ENCODE measurements around the gene MRPS5.
A peak's percentile ranks its signal among the peaks of the same experiment; 100 is the strongest.
"Not testable (repeated sequence)": the region's sequence is repeated elsewhere in the genome, so short reads cannot be mapped to it uniquely, and the experiment has no call there.

Gene MRPS5

DNA sequence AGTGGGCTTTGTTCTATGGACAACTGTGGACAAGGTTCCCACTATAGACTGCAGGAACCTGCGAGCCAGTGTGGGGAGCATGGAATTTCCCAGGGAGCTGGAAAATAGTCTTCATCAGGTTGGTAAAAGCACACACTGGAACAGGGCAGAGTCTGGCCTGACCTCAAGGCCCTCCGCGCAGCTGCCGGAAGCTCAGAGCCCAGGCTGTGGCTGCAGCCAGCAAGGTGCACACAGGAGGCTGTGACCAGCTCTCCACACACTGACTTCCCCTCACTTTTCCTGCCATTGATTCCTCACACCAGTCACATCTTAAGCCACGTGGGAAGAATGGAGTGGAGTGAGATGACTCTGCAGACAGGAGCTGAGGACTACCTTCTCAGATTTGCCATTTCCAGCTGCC is 77.0 kb downstream of the MRPS5 start:
- no peak for DNase-seq

- peak; percentile 48 to 85 (median 72) for DNase-seq
Observed at GRCh38 chr2:95043300-95044093, 78.1 kb downstream of the MRPS5 start.

GRCh38 chr2:95042472-95043271 is 78.9 kb downstream of the MRPS5 start:
- DNase-seq, result peak in 2 of 3 experiments; percentile 81 to 94

- no peak for DNase-seq
Observed at GRCh38 chr2:95041824-95042442, 79.7 kb downstream of the MRPS5 start.

DNA sequence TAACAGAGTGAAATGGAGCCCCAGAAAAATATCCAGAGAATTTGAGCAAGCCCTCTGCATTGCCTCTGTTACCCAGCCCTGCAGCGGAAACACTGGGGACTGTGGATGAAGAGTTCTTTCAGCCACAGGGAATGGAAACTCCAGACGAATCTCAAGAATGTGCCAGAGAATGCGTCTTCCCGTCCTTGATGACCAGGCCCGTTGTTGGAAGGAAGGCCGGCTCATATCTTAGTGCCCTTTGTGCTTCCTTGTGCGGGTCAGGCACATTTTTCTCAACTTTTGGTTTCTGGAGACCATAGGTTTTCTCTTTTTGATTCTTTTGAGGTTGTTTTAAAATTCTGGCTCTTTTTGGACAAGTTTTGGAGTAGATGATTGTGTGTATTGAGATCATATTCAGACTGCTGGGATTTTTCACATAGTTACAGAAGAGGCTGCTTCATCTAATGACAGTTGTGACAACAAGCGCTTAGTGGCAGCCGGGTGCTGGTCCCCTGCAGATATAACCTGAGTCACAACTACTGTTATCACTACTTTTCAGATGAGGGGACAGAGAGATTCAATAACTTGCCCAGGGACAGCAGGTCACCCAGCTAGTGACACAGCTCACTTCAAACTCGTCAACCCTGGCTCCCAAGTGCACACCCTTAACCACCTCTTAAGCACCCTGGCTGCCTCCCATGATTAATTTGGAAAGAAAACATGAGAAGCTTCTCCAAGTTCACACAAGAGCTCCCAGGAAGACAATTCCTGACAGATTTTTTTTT is 80.4 kb downstream of the MRPS5 start:
- DNase-seq, result no peak

GRCh38 chr2:95040426-95040825 is 81.2 kb downstream of the MRPS5 start:
- DNase-seq, result no peak

DNA sequence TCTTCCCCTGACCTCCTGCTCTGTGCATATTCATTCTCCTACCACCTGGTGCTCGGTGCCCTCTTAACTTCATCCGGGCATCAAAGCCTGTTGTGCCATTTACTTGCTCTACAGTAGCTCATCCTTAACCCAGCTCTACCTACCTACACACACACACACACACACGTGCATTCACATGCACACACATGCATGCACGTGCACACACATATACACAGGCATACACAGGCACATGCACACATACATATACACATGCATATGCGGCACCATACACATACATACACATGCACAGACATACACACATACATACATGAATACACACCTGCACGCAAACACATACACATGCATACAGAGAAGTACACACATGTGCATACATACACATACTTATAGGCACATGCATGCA is 81.6 kb downstream of the MRPS5 start:
- DNase-seq, result no peak

- no peak for DNase-seq
Observed at GRCh38 chr2:95039363-95039762, 82.2 kb downstream of the MRPS5 start.

DNA sequence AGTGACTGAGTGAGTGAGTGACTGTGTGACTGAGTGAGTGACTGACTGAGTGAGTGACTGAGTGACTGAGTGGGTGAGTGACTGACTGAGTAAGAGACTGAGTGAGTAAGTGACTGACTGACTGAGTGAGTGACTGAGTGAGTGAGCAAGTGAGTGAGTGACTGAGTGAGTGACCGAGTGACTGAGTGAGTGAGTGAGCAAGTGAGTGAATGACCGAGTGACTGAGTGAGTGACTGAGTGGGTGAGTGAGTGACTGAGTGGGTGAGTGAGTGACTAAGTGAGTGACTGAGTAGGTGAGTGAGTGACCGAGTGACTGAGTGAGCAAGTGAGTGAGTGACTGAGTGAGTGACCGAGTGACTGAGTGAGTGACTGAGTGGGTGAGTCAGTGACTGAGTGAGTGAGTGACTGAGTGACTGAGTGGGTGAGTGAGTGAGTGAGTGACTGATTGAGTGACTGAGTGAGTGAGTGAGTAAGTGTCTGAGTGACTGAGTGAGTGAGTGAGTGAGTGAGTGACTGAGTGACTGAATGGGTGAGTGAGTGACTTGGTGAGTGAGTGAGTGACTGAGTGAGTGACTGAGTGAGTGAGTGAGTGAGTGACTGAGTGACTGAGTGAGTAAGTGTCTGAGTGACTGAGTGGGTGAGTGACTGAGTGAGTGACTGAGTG is 82.8 kb downstream of the MRPS5 start:
- no peak for DNase-seq

DNA sequence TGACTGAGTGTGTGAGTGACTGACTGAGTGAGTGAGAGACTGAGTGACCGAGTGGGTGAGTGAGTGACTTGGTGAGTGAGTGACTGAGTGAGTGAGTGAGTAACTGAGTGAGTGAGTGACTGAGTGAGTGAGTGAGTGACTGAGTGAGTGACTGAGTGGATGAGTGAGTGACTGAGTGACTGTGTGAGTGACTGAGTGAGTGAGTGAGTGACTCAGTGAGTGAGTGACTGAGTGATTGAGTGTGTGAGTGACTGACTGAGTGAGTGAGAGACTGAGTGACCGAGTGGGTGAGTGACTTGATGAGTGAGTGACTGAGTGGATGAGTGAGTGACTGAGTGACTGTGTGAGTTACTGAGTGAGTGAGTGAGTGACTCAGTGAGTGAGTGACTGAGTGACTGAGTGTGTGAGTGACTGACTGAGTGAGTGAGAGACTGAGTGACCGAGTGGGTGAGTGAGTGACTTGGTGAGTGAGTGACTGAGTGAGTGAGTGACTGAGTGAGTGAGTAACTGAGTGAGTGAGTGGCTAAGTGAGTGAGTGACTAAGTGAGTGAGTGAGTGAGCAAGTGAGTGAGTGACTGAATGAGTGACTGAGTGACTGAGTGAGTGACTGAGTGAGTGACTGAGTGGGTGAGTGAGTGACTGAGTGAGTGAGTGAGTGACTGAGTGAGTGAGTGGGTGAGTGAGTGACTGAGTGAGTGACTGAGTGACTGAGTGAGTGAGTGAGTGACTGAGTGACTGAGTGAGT is 83.6 kb downstream of the MRPS5 start:
- not testable (repeated sequence) for DNase-seq

GRCh38 chr2:95037384-95037839 is 84.2 kb downstream of the MRPS5 start:
- DNase-seq, result no peak

DNA sequence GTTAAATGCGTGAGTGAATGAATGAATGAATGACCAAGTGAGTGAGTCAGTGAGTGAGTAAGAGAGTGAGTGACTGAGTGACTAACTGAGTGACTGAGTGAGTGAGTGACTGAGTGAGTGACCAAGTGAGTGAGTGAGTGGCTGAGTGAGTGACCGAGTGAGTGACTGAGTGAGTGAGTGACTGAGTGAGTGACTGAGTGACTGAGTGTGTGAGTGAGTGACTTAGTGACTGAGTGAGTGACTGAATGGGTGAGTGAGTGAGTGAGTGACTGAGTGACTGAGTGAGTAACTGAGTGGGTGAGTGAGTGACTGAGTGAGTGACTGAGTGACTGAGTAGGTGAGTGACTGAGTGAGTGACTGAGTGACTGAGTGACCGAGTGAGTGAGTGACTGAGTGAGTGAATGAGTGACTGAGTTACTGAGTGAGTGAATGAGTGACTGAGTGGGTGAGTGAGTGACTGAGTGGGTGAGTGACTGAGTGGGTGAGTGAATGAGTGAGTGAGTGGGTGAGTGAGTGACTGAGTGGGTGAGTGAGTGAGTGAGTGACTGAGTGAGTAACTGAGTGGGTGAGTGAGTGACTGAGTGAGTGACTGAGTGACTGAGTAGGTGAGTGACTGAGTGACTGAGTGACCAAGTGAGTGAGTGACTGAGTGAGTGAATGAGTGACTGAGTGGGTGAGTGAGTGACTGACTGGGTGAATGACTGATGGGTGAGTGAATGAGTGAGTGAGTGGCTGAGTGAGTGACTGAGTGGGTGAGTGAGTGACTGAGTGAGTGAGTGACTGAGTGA is 84.8 kb downstream of the MRPS5 start:
- DNase-seq, result no peak

Measured in NCI-H1417 (cell line).